GM19035 (cell line): ENCODE measurements around the gene CMTR1.

Experiments used
- ATAC-seq: cut with Tn5 transposase; IDR thresholded peaks from one replicate; pipeline ENCODE4 v1.9.1; 2021; ENCODE audit not compliant: unreplicated experiment

The CMTR1 gene

GRCh38 chr6:37511201-37511600 lies 78.2 kb downstream of the CMTR1 start:
- ATAC-seq = no peak

- no peak for ATAC-seq
Measured at GRCh38 chr6:37511910-37512399, 78.9 kb downstream of the CMTR1 start.

GRCh38 chr6:37512400-37513011 lies 79.5 kb downstream of the CMTR1 start:
- no peak for ATAC-seq

DNA sequence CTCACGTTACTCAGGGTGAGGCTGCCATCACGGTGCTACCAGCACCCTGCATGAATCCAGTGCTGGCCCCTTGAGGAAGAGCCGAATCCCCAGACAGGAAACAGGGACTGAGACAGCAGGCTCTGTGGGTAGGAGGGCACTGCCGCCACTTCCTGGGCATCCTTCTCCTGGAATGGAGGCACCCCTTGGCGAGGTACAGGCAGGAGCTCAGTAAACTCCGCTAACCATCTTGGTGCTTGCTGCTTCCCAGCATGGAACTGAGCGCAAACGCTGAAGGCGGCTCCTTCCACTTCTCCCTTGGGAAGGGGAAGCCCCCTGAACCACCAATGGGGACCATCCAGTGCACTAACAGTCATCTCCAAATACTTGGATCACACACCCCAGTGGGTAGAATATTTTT lies 80.1 kb downstream of the CMTR1 start:
- ATAC-seq = no peak

GRCh38 chr6:37513576-37513975 lies 80.6 kb downstream of the CMTR1 start:
- no peak for ATAC-seq

GRCh38 chr6:37514321-37514771 lies 81.3 kb downstream of the CMTR1 start:
- no peak for ATAC-seq

GRCh38 chr6:37514837-37515236 lies 81.8 kb downstream of the CMTR1 start:
- no peak for ATAC-seq

DNA sequence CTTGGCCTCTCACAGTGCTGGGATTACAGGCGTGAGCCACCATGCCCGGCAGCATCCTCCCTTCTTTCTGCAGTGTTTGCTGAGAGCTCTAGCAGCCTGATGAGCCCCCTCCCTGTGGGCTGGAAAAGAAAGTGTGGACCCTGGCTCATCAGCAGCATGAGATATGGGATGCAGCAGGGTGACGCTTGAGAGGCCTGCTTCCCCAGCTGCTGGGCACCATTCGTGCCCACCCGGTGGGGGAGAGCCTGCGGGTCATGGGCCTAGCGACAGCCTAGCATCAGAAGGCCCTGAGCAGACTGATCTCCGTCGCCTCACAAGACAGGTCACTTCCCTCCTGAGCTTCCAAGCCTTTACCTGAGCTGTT lies 82.7 kb downstream of the CMTR1 start:
- no peak for ATAC-seq

DNA sequence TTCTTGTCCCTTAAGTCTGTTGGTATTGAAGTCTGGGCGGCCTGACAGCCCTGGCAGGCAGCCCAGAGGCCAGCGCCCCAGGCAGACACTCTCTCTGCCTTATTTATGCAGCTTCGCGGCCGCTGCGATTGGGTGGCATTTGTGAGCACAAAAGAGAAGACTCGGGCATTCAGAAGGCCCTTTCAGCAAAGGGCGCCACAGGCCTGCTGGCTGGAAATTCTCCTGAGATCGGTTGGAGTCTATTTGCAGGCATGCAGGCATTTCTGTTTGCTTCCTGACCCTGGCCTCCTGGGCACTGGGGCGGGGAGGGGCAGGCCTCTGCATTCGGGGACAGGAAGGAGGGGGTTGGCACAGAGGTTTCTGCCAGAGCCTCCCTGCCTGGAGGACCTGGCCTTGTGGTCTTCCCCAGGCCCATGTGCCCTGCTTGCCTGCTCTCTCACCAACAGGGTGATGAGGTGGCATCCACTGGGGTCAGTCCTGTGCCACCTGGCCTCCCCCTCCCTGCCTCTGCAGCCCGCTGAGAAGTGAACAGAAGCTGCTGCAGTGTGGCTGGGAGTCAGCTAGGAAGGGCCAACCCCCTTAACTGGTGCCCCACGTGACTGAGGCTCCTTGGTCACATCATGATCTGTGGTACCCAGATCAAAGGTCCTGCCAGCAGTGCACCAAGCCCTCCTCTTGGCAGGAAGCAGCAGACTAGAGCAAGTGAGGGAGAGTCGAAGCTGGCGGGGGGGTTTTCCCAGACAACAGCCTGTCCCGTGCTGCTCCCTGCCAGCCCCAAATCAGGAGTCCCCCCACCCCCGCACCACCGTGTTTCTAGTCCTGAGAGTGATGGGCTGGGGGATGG lies 83.3 kb downstream of the CMTR1 start:
- peak; percentile 61 for ATAC-seq

DNA sequence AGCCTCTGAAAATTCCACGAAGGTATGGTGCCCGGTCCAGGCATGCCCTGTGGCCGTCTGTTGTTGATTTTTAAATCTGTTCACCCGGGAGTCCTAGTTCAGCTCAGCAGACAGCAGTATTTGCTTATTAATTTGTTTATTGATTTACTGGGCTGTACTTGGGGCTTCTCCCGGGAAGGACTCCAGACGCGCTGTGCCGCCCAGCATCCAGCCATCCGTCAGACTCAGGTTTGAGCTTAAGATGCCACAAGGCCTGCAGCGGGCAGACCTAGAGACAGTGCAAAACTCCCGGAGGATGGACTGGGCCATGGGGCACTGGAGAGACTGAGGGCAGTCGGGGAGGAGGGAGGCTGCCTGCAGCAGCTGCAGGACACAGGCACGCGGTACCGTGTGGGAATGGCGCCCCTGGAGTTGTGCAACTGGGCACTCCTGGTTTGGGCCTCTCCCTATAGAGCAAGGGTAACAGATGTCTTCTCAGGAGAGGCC lies 83.9 kb downstream of the CMTR1 start:
- ATAC-seq = no peak

DNA sequence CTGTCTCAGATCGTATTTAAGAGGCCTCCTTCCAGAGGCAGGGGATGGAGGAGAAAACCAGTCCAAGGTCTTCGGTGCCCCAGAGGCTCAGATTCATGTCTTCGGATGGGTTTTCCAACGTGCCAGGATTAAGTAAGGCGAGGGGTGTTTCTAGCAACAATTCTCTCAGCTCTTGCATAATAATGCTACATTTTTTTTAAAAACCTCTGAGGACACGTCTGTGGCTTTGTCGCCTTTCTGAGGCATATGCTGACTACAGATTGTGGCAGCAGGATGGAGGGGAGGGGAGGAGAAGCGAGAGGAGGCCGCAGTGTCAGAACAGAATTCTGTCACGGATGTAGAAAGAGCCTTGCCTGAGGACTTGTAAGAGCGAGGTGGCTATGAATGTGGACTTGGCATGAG lies 84.4 kb downstream of the CMTR1 start:
- no peak for ATAC-seq

- no peak for ATAC-seq
Measured at GRCh38 chr6:37518116-37518515, 85.1 kb downstream of the CMTR1 start.

GRCh38 chr6:37519461-37519860 lies 86.4 kb downstream of the CMTR1 start:
- no peak for ATAC-seq

DNA sequence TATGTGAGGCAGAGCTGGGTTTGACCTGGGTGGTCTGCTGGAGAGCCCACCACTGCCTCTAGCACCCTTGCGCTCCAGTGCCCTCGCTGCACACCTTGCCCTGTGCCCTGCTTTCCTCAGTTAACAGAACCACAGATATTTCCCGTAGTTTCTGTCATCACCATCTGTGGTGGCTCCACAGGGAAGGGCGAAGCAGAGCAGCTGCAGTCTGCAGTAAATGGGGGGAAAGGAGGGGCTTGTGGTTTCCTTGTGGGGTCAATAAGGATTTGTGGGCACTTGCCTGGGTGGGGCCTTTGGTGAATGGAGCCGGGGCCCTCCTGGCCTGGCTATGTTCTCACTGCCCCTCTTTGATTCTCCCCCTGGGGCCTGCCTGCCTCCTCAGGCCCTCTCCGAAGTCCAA lies 87.9 kb downstream of the CMTR1 start:
- no peak for ATAC-seq

DNA sequence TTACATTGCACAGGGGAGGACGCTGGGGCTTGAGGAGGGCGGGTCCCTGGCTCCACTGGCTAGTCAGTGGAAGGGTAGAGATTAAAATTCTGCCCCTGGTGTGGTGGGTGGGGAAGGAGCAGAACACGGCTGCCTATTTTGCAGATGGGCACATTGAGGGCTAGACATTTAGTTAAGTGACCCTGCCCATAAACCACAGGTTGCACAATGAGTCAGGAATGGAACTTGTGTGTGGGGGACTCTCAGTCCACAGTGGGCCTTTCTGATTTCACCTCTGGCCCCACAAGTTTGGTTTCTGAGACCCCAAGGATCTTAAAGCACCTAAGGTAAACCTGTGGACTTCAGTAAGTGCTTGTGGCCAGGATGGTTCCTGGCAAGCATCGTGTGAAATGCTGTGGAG lies 88.7 kb downstream of the CMTR1 start:
- ATAC-seq = no peak

- no peak for ATAC-seq
Measured at GRCh38 chr6:37522836-37523235, 89.8 kb downstream of the CMTR1 start.

DNA sequence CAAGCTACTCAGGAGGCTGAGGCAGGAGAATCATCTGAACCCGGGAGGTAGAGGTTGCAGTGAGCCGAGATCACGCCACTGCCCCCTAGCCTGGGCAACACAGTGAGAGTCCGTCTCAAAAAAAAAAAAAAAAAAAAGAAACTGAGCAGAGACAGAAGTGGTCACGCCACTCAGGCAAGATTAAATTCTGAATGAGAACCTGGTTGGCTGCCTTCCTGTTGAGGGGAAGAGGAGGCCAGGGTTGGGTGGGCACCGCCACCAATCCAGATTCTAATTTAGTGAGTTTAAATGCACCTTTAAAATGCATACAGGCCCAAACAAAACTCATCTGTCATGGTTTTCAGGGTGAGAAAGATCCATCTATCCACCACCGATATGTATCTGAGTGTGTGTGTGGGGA lies 90.4 kb downstream of the CMTR1 start:
- no peak for ATAC-seq

GRCh38 chr6:37524025-37524969 lies 91.3 kb downstream of the CMTR1 start:
- no peak for ATAC-seq

GRCh38 chr6:37524970-37525318 lies 91.9 kb downstream of the CMTR1 start:
- no peak for ATAC-seq

GRCh38 chr6:37525460-37526357 lies 92.7 kb downstream of the CMTR1 start:
- ATAC-seq = no peak
